Measurements from ENCODE around the gene LAMA4.
"Not testable (repeated sequence)": the region's sequence is repeated elsewhere in the genome, so short reads cannot be mapped to it uniquely, and the experiment has no call there.

The LAMA4 gene

DNA sequence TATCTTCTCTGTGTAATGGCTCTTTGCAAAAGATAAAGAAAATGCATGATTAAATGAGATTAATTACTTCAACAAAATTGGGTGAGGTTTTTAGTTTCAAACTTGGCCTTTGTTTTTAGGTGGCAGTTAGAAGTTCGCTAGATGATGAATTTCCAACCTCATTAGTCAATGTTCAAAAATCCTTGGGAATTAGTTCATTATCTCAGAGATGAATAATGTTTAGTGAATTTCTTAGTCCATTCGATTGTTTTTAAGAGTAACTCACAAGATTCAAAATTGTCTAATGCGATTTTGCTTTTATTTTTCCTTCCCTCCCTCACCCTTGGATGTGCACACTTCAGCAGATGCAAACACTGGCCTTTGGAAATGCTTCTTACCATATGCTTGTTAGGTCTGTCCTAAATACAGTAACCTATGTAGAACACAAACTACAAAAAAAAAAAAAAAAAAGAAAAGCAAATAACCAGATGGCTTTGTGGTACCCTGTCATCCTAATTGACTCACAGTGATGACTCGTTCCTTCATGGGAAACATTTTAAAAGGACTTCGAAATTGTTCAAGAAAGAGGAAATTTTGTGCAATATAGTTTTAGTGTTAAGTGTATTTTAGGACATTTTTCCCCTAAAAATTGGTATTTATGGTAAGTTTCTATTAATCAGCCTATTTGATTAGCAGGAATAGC, 100.3 kb downstream of the LAMA4 start:
- DNase-seq (ENCODE audit: low read depth in 2 of 3, low spot score in 1 of 3) = no peak

DNA sequence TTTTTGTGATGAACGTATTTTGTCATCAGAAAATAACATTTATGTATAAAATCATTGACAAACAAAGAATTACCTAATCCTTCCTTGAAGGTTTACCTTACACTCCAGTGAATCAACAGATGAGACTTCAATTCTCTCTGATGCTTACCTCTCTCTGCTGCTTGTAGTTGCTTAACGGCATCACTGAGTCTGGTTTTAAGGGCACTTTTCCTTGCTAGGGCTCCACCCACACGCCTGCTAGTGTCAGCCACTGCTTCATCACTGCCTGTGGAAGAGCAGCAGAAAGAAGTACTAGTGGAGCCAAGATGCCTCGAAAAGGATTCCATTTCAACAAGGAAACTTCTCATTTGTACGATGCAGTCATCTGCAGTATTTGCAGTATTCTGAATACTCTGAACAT, 104.0 kb downstream of the LAMA4 start:
- DNase-seq (ENCODE audit: low read depth in 2 of 3, low spot score in 1 of 3) = no peak

DNA sequence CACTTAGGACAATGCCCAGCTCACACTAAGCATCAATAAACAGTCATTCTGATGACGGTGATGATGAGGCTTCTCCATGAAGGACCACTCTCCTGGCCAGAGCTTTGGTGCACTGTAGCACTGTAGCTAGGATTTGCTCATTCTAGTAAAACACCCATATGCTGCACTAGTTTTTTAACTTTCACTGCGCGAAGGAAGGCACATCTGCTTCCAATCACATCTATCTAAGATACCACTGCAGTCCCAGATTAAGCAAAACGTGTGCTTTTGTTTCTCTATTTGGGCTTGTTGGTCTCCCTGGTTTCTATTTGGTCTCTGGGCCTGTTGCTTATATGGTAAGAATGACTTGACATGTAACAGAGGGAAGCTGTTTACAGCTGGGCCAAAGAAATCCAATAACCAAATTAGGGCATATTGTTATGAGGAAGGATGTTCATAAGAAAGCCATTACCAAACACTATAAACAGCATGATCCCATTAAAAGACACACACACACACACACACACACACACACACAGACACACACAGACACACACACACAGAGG, 104.6 kb downstream of the LAMA4 start:
- no peak for DNase-seq (ENCODE audit: low read depth in 2 of 3, low spot score in 1 of 3)

DNA sequence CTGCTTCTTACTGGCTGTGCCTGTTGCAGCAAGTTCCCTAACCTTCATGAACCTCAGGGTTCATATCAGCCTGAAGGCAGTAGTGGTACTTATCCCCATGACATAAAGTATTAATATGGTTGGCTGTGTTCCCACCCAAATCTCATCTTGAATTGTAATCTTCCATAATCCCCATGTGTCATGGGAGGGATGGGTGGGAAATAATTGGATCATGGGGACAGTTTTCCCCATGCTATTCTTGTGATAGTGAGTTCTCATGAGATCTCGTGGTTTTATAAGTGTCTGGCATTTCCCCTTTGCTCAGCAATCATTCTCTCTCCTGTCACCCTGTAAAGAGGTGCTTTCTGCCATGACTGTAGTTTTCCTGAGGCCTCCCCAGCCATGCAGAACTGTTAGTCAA, 105.1 kb downstream of the LAMA4 start:
- no peak for DNase-seq (ENCODE audit: low read depth in 2 of 3, low spot score in 1 of 3)

DNA sequence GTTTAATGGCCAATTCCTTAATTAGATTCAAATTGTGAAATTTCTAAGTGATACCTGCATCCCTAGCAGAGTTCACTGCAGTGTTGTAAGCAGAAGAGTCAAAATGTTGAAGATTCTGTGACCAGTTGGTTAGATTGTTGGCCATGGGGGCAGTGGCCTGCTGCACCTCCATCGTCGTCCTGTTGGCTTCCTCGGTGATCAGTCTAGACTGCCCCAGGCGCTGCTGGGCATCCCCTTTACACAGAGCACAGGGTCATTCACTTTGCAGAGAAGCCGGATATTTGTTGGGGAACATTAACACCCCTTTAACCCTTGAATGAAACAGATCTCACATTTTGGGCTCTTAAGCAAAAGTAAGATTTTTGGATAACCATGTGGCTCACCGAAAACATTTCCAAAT, 106.3 kb downstream of the LAMA4 start:
- no peak for DNase-seq (ENCODE audit: low read depth in 2 of 3, low spot score in 1 of 3)

DNA sequence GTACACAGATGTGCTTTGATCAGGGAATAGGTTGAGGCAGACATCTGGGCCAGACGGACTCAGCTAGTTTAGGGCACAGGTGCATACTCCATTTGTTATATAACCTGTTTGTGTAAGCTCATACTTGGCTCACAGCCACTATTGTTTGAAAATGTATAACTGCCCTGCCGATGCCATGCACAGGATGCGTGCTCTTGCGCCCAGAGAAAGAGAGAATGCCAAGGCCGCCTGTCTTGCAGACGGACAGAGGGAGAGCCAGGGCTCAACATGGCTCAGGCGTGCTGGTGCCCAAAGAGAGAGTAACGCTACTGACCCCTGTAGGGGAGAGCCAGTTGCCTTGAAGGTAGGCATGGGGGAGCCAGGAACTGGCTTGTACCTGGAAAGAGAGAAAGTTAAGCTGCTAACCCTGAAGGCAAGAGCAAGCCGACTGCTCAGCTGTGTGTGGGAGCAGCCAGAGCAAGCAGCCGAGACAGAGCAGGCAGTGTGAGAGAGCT, 109.2 kb downstream of the LAMA4 start:
- no peak for DNase-seq (ENCODE audit: low read depth in 2 of 3, low spot score in 1 of 3)

DNA sequence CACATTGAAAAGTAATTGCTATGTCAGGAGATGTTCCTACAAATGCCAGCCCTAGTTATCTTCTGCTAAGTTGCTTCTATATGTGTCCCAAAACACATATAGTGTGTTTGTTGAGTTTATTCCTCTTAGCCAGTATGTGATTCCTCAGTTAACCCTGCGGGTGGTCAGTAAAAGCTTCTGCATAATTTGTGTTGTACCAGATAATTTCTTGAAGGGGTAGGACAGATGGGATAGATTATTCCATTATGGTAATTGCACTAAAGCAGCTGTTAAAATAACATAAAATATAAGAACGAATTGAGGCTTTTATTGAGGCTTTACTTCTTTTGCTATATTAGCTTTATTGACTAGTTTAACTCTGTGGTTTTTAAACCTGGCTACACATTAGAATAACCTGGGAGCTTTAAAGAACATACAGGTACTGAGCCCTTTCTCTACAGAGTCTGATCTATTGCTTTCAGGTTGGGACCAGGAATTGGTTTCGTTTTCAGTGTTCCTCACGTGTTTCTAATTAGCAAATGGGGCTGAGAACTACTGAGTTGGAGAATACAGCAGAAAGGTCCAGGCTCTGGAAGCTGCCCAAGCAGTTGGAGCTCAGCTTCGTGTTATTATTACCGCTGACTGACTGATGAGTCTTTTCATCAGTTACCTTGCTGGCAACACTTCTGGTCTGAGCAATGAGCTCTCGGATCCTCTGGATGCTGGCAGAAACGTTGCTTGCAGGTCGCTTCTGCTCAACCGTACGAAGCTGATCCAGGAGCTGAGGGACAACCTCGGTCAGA, 110.0 kb downstream of the LAMA4 start:
- DNase-seq (ENCODE audit: low read depth in 2 of 3, low spot score in 1 of 3) = no peak

DNA sequence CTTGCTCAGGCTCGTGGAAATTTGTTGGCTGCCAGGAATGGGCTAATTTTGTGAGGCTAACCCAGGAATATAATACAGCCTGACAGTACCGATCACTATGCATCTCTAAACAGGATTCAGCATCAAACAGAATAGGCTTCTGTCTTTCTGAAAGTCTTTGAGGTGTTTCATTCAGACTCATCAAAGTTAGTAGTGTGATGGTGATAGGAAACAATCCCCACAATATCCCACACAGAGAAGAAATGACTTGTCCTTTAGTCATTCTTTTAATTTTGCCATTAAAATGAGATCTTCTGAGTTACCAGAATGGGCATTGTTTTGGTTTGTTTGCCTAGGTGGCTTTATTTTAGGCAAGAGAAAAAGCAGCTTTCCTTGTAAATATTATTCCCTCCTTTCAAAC, 112.7 kb downstream of the LAMA4 start:
- no peak for DNase-seq (ENCODE audit: low read depth in 2 of 3, low spot score in 1 of 3)

DNA sequence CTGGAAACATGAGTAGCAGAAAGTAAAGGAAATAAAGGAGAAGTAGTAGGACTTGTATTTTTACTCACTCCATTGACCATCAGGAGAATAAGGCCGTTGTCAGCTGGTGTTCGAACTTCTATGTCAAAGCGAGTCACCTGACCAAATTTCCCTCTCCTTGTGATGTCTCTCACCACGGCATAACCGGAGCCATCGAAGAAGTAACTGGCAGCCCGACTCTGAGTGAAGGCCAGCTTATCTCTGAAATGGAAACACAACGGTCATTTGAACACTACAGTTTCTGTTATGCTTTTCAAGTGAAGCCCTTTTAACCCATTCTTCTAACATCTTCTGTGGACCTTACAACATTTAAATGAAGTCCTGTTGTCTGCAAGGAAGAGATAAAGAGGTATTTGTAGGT, 115.3 kb downstream of the LAMA4 start:
- DNase-seq (ENCODE audit: low read depth in 2 of 3, low spot score in 1 of 3) = no peak

DNA sequence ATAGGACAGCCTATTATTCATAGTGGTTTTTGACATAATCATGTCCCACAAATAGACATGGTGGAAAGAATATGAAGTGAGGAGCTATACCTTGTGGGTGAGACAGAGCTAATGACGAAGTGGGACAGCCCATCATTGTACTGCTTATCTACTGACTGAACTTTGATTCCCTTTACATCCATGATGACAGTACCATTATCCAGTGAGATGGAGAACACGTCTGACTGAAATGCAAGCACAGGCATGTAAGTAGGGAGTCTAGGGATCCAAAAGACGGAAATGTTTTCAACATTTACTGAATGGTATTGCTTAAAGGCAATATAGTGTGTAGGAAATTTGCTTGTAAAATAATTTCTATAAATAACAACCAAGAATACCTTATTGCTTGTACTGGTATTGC, 123.5 kb downstream of the LAMA4 start:
- no peak for DNase-seq (ENCODE audit: low read depth in 2 of 3, low spot score in 1 of 3)

DNA sequence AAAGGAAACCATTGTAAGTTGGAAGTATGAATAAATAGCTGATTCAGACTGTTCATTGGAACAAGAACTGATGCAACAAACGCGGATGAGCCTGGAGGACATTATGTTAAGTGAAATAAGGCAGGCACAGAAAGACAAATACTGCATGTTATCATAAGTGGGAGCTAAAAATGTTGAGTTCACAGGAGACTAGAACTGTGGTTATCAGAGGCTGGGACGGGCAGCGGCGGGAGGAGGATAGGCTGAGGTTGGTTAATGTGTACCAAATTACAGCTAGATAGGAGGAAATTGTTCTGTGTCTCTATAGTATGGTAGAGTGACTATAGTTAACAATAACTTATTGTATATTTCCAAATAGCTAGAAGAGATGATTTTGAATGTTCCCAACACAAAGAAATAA, 126.2 kb downstream of the LAMA4 start:
- DNase-seq (ENCODE audit: low read depth in 2 of 3, low spot score in 1 of 3) = no peak

DNA sequence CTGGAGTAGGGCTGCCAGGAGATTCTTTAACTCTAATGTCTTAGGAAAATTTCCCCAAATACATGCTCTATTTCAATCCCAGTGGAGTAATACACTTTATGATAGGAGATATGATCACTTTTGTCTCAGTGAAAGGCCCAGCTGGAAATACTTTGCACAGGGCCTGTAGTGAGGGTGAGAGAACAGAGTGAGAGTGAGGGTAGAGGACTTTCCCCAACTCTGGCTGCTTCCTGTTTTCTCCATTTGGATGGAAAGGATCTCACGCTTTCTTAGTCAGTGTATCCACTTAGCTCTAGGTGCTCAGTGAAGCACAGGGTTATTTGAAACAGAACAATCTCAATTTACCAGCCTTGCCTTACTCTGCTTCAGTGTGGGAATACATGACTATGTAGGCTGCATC, 130.4 kb downstream of the LAMA4 start:
- no peak for DNase-seq (ENCODE audit: low read depth in 2 of 3, low spot score in 1 of 3)

DNA sequence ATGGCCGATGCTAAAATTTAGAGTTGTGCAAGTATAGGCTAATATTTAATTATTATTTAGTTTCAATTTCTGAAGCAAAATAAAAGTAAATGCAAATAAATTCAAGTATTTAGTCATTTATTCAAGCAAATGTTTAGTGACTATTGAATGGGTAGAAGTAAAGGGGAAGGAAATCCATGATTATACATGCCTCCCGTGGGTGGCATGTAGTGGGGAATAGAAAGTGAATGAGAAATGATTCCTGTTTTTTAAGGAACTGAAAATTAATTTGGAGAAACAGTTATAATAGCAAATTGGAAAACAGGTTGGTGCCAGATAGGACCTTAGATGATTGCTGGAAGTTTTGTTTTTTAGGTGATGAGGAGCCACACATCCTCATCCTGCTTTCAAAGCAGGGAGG, 131.6 kb downstream of the LAMA4 start:
- no peak for DNase-seq (ENCODE audit: low read depth in 2 of 3, low spot score in 1 of 3)

DNA sequence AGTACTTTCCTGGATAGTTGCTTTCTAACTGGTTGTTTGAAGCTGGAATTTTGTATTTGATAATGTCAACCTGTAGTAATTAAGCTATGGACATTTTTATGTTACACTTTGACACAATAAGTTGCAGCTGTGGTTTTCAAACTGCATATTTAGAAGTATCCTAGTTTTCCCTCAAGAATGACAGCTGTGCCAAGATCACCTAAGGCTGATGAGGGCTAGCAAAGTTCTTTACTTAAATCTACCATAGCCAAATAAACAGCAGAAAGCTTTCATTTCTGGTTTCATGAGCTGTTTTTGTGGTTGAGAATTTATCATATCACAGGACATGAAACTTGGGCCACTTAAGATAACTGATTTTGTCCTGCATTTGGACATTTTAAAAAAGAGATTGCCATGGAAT, 136.3 kb downstream of the LAMA4 start:
- DNase-seq (ENCODE audit: low read depth in 2 of 3, low spot score in 1 of 3) = no peak

DNA sequence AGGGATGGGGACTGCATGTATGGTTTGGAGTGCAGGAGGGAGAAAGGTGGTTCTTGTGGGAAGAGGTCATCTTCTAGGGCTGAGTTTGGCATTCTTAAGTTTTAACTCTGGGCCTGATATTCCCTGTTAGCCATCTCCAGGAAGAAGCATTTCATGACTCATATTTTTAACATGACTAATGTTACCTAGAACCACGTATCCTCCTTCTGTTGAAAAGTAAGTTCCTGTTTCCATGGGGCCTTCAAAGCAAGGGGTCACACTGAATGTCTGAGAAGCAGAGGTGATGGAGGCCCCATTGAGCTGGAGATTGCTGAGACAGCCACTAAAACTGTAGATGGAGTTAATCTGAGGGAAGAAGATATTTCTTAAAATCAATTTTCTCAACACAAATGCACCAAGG, 136.8 kb downstream of the LAMA4 start:
- DNase-seq (ENCODE audit: low read depth in 2 of 3, low spot score in 1 of 3) = peak in 1 of 3 donors; percentile 1

DNA sequence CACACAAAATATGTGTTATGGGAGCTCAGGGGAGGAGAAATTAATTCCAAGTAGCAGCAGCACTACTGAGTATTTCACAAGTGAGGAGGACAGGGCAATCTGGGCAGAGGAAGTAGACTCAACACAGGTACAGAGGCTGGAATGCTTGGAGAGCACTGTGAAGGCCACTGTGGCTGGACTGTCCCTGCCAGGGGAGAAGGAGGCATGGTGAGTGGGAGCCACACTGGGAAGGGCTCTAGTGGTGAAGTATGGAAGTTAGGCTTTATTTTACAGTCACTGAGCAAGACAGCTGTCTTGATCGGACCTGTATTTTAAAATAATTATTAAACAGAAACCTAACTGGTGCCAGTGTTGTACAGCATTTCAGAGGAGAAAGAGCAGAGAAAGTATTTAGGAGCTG, 138.1 kb downstream of the LAMA4 start:
- DNase-seq (ENCODE audit: low read depth in 2 of 3, low spot score in 1 of 3) = no peak

DNA sequence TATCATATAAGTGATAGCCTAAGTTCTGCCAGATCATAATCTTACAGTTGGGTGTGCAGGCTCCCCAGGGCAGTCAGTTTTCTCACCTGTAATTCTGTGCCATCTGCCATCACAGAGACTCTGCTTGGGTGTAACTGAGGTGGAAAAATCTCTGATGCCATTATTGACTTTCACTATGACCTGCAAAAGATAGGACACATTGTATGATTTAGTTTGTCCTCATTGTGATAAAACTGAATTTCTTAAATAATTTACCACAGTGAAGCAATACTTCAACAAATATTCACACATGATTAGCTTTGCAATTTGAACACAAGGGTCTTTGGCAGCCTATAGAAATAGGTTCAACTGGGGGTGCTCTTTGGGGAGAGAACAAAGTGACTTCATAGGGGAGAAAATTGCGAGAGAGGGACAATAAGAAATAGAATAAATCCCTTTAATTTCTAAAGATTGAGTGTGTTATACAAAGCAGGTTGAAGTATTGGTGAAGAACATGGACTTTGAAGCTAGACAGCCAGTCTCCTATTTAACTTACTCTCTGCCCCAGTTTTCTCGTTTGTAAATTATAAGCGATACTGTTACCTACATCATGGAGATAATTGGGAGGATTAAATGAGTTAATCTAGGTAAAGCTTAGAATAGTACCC, 139.7 kb downstream of the LAMA4 start:
- no peak for DNase-seq (ENCODE audit: low read depth in 2 of 3, low spot score in 1 of 3)

DNA sequence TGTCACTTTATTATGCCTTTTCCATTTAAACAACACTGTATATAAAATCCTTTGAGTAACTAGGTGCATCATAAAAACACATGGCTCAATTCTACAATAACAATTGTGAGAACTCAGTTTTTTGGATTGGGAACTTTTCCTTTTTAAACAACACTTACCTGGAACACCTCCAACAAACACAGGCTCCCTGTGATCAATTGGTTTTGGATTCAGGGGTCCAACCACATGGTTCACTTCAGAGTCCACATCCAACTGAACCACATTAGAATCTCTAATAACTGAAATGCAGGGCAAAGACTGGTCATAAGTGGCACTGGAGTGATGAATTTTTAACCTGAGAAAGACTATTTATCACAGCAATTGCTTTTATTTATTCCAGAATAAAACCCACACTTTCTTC, 140.4 kb downstream of the LAMA4 start:
- DNase-seq (ENCODE audit: low read depth in 2 of 3, low spot score in 1 of 3) = no peak

DNA sequence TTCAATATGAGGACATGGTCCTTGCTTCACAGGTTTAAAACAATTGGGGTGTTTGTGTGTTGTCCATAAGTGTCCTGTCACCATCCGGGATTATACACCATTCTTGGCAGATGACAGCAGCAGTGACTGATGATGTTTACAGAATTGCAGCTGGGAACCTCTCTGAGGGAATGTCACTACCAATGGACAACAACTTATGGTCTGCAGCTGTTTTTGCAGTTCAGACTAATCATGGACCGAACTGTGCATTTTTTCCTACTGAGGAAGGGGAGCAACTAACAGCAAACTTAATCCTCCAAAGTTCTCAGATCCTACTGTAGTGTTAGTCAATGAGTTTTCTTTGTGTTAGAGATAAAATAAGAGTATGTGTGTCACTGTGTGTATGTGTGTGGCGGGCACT, 140.9 kb downstream of the LAMA4 start:
- no peak for DNase-seq (ENCODE audit: low read depth in 2 of 3, low spot score in 1 of 3)

DNA sequence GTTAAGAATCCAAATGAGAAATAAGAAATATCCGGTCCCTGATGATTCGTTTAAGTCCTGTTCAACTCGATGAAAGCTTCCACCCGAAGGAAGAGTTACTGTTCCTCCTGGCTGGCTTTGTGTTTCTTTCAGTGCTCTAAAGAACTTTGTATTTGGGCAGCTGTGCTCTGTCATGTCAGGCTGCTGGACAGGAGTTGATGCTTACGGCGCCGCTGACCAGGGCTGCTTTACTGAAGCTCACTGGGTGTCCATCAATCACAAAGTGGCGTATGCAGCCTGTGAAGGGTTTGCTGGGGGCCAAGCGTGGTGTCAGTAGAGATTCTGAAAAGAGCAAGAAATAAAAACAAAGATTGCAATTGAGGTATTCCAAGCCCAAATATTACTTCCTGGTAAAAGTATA, 145.1 kb downstream of the LAMA4 start:
- DNase-seq (ENCODE audit: low read depth in 2 of 3, low spot score in 1 of 3) = no peak

DNA sequence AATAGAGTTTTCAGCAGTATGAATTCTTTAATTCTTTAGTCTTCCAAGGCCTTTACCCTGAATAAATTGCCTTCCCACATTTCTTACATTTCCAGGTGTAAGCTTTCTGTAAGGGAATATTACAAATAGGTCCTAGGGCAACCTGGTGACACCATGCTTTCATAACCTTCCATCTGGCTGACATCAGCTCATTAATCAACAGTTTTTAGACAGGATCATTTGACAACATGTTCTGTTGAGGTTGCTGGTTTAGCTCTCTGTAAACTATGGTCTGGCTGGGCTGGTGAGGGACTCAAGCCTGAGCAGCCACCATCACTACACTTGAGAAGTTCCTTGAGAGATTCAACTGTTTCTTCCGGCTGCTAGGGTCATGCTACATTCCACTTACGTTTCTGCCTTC, 147.8 kb downstream of the LAMA4 start:
- no peak for DNase-seq (ENCODE audit: low read depth in 2 of 3, low spot score in 1 of 3)

DNA sequence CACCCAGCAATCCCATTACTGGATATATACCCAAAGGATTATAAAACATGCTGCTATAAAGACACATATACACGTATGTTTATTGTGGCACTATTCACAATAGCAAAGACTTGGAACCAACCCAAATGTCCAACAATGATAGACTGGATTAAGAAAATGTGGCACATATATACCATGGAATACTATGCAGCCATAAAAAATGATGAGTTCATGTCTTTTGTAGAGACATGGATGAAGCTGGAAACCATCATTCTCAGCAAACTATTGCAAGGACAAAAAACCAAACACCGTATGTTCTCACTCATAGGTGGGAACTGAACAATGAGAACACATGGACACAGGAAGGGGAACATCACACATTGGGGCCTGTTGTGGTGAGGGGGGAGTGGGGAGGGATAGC, 148.3 kb downstream of the LAMA4 start:
- DNase-seq (ENCODE audit: low read depth in 2 of 3, low spot score in 1 of 3) = not testable (repeated sequence)

Data from stimulated activated CD4-positive, alpha-beta T cell treated with anti-CD3 and anti-CD28 coated beads, Interleukin-12 subunit alpha, Interleukin-12 subunit beta, amount 100 ng/mL, for 48 hours (primary cell).